ENCODE measurements around the gene STPG4. TPM values are rescaled to one million over a fixed set of nuclear protein-coding genes. Genes with fewer than 3 reads are reported as not detected.
A peak's percentile ranks its signal among the peaks of the same experiment; 100 is the strongest.

STPG4 gene
- total RNA-seq (not detected), polyA plus RNA-seq (under 1 TPM in 1 of 3 donors, not detected in 2; 0.03 TPM)
- long read RNA-seq, donor 1, result 0 reads
- long read RNA-seq, donor 2, result 0 reads

- ATAC-seq, result peak in 3 of 4 donors; percentile 12 to 37 (median 27)
- peaks cover 9 to 35% of the 10 kb centered on the region in 2 donors for H3K36me3 ChIP-seq (ENCODE audit: insufficient read depth in 1 of 2, low read depth in 1 of 2)
Measured at GRCh38 chr2:47155091-47155876, at the start of gene STPG4. STPG4 (minus strand) TSS chr2:47155308; CDS start chr2:47155251, 57 bp downstream.

GRCh38 chr2:47204691-47205090, 49.6 kb upstream of the STPG4 start:
- ATAC-seq (no peak), DNase-seq (no peak)
- 75 to 84% (median 82%) methylated on average over 3 of the region's 3 CpGs for WGBS, 3 donors
- H3K27ac ChIP-seq, result no peak overlapping the region
- TF ChIP-seq CTCF (IDR thresholded peaks at IDR 0.05), result no peak
- H3K36me3 ChIP-seq (ENCODE audit: insufficient read depth in 1 of 2, low read depth in 1 of 2), result no peaks in the 10 kb centered on the region
- no peaks in the 10 kb centered on the region for H3K9me3 ChIP-seq
- no peaks in the 10 kb centered on the region for H3K27me3 ChIP-seq (ENCODE audit: insufficient read depth in 3 of 3, low read length in 2 of 3)
- H3K4me1 ChIP-seq, result no peaks in the 10 kb centered on the region
- intact Hi-C loops (cut with DNase I), result no loop called here
- H3K4me3 ChIP-seq, result no peak overlapping the region

More at GRCh38 chr2:47155091-47155876, at the start of gene STPG4:
- Histone ChIP-seq H3K9me3 (no peaks in the 10 kb centered on the region), H3K27ac (no peak within 1 kb of the TSS), H3K27me3 (ENCODE audit: insufficient read depth in 3 of 3, low read length in 2 of 3) (no peaks in the 10 kb centered on the region), H3K4me3 (no peak within 1 kb of the TSS), H3K4me1 (no peaks in the 10 kb centered on the region)
- 81 to 87% (median 82%) methylated on average over 25 to 30 of the region's 30 CpGs for WGBS, 3 donors
- TF ChIP-seq CTCF (IDR thresholded peaks at IDR 0.05), result no peak
- no peak for DNase-seq
- intact Hi-C loops (cut with DNase I), result no loop called here

GRCh38 chr2:47203995-47204394, 48.9 kb upstream of the STPG4 start:
- no peaks in the 10 kb centered on the region for H3K9me3 ChIP-seq
- H3K36me3 ChIP-seq (ENCODE audit: insufficient read depth in 1 of 2, low read depth in 1 of 2), result no peaks in the 10 kb centered on the region
- 86 to 97% (median 94%) methylated on average over 4 of the region's 4 CpGs for WGBS, 3 donors
- ATAC-seq (no peak), DNase-seq (no peak)
- no peak for TF ChIP-seq CTCF (IDR thresholded peaks at IDR 0.05)
- H3K4me3 ChIP-seq, result no peak overlapping the region
- H3K27ac ChIP-seq, result no peak overlapping the region
- H3K27me3 ChIP-seq (ENCODE audit: insufficient read depth in 3 of 3, low read length in 2 of 3), result no peaks in the 10 kb centered on the region
- intact Hi-C loops (cut with DNase I), result no loop called here
- no peaks in the 10 kb centered on the region for H3K4me1 ChIP-seq

- DNase-seq (no peak), ATAC-seq (no peak)
- Histone ChIP-seq H3K27ac (no peak overlapping the region), H3K9me3 (no peaks in the 10 kb centered on the region), H3K4me3 (no peak overlapping the region), H3K36me3 (ENCODE audit: insufficient read depth in 1 of 2, low read depth in 1 of 2) (no peaks in the 10 kb centered on the region), H3K27me3 (ENCODE audit: insufficient read depth in 3 of 3, low read length in 2 of 3) (no peaks in the 10 kb centered on the region), H3K4me1 (no peaks in the 10 kb centered on the region)
- WGBS, 3 donors, result 82 to 97% (median 84%) methylated on average over 2 of the region's 2 CpGs
- intact Hi-C loops (cut with DNase I), result no loop called here
- TF ChIP-seq CTCF (IDR thresholded peaks at IDR 0.05), result no peak
Measured at GRCh38 chr2:47201224-47201623, 46.1 kb upstream of the STPG4 start.

All from psoas muscle (tissue), 8 donors.